Prostate gland (tissue), 2 donors: ENCODE measurements around the gene KLF15.

Source experiments
- CTCF ChIP-seq, 4 experiments: fragments of 200-600 bp in 2 of 4; fragments of 450-650 bp in 2 of 4; sonication (generic) in 2 of 4; IDR thresholded peaks; 1 replicate in 3 of 4; 2 replicates in 1 of 4; pipeline ENCODE4 v1.5.1; 2016 to 2019; ENCODE audit warnings: antibody characterized with exemption in 4 of 4, mild to moderate bottlenecking in 2 of 4, moderate library complexity in 2 of 4
- POLR2A ChIP-seq: fragments of 450-650 bp; IDR thresholded peaks from one replicate; pipeline ENCODE4 v1.6.1; 2016; ENCODE audit warnings: antibody characterized with exemption, mild to moderate bottlenecking

- TF ChIP-seq CTCF (IDR thresholded peaks at IDR 0.05): no peak
- no peak for TF ChIP-seq POLR2A
These were observed 3.0 kb upstream of the KLF15 start for GRCh38 chr3:126360046-126360713.
